Activated CD4-positive, alpha-beta T cell treated with anti-CD3 and anti-CD28 coated beads, Interleukin-2, amount 10 ng/mL, durations not matched to agents 24 days and 14 days (primary cell): ENCODE data around the gene CDKAL1. TPM values are rescaled to one million over a fixed set of nuclear protein-coding genes. Genes with fewer than 3 reads are reported as not detected.

Source experiments
- DNase-seq: peaks from one replicate; pipeline ENCODE4 v3.0.0; 2022
- H3K27ac Mint-ChIP-seq: one replicate; pipeline ENCODE4 v1.8.0; 2022; ENCODE audit warnings: mild to moderate bottlenecking, mixed read lengths
- H3K27me3 Mint-ChIP-seq: one replicate; pipeline ENCODE4 v1.8.0; 2022; ENCODE audit warnings: mixed read lengths
- H3K36me3 Mint-ChIP-seq: one replicate; pipeline ENCODE4 v1.8.0; 2022; ENCODE audit warnings: low read depth, mild to moderate bottlenecking, mixed read lengths
- H3K4me1 Mint-ChIP-seq: one replicate; pipeline ENCODE4 v1.8.0; 2021; ENCODE audit warnings: mixed read lengths
- H3K4me3 Mint-ChIP-seq: one replicate; pipeline ENCODE4 v1.8.0; 2022; ENCODE audit warnings: mild to moderate bottlenecking, moderate library complexity, mixed read lengths
- H3K9me3 Mint-ChIP-seq: one replicate; pipeline ENCODE4 v1.8.0; 2021; ENCODE audit warnings: mixed read lengths
- intact Hi-C: fragments of 100-400 bp; cut with micrococcal nuclease; formaldehyde crosslinking; loops from one replicate; pipeline ENCODE4 v1.15.1; 2023
- total RNA-seq: library from RNA; stranded (reverse); gene quantifications from 2 replicates; pipeline ENCODE4 v1.2.3, GENCODE V29; 2022

CDKAL1 gene
- total RNA-seq, 1 donor from 2014 or later: 29.1 TPM

DNA sequence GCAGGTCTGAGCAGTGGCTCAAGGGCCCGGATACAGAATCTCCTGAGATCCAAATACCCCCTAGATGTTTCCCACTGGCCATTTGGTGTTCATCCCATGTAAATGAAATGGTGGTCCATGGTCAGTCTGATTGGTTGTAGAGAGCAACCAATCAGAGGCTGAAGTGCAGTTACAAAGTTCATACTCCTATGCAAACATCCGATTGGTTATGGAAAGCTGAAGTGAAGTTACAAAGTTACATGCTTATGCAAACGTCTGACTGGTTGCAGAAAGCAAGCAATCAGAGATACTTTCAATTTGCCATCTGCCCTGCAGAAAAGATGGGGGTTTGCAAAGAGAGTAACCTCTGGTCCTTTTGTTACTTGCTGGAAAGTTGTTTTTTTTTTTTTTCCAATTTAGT is 313.6 kb downstream of the CDKAL1 start:
- Mint-ChIP-seq H3K27ac (no peak overlapping the region), H3K9me3 (no peaks in the 10 kb centered on the region), H3K4me1 (peaks cover 14% of the 10 kb centered on the region), H3K27me3 (no peaks in the 10 kb centered on the region), H3K4me3 (no peak overlapping the region), H3K36me3 (peaks cover 10% of the 10 kb centered on the region)
- DNase-seq: no peak
- intact Hi-C loops: loop anchor here (10.0 kb wide), 1 partner anchor 163 kb away; no protein-coding TSS in a partner anchor

DNA sequence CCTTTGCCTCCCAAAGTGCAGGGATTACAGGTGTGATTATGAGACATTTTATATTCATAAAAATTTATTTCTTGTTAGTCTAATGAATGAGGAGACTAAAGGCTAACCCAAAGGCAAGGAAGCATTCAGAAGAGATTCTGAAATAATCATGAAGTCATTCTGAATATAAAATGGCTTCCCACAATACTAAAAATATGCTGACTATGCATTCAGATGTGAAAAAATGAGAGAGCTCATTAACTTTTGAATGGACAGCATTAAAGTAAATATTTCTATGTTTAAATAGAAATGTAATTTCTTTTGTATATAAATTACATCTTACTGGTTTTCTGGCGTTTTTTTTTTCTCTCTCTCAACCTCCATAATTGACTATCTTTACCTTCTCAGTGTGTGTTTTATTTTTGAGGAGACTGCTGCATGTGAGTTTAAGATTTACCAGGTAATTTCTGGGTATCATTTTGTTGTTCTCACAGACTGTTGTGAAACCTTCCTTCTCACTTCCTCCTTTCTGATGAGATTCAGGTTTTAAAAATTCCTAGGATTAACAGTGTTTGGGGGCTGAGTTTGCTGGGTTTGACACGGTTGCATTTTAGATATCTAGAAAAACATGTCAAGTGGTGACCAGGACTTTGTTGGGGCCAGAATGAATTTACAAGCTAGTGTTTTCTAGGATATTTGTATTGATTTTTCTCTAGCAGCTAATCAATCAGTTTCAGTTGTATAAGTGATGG is 316.6 kb downstream of the CDKAL1 start:
- no peak overlapping the region for H3K4me3 Mint-ChIP-seq
- H3K4me1 Mint-ChIP-seq: peaks cover 11% of the 10 kb centered on the region
- no peak for DNase-seq
- peaks cover 8% of the 10 kb centered on the region for H3K36me3 Mint-ChIP-seq
- H3K27ac Mint-ChIP-seq: no peak overlapping the region
- no peaks in the 10 kb centered on the region for H3K27me3 Mint-ChIP-seq
- intact Hi-C loops: no loop called here
- no peaks in the 10 kb centered on the region for H3K9me3 Mint-ChIP-seq

DNA sequence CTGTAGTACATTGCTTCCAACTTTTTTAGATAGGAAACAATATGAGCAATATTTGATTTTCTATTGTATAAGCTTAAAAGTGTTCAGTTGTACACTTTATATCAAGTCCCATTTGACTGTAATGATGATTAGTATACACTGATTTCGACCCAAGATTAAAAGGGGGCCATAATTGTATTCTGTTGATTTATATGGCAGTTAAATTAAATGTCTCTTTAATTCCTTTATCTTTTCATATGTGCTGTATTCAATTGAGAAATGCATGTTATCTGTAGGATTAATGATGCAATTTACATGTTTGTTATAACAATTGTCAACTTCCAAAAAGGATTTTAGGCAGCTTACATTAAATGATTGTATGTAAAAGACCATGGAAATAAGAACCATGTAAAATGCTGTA is 317.5 kb downstream of the CDKAL1 start:
- Mint-ChIP-seq H3K36me3 (peaks cover 8% of the 10 kb centered on the region), H3K4me1 (peaks cover 5% of the 10 kb centered on the region), H3K27ac (no peak overlapping the region), H3K9me3 (no peaks in the 10 kb centered on the region), H3K27me3 (no peaks in the 10 kb centered on the region), H3K4me3 (no peak overlapping the region)
- intact Hi-C loops: no loop called here
- no peak for DNase-seq

DNA sequence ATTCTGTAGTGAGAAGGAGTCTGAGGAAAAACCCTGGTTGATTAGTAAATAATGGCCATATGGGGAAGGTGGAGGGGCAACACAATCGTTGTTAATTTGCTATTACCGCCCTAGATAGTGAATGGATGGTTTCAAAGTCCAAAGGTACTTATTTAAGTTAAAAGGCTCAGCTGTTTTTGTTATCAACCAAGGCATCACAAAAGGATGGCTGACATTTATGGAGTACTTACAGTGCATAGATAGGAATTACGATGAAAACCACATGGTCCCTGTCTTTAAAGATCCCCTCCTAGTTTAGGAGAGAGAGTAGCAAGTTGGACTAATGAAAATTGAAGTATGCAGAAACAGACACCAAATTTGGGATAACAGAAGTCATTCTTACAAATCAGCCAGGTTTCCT is 319.6 kb downstream of the CDKAL1 start:
- DNase-seq: no peak
- intact Hi-C loops: no loop called here
- no peak overlapping the region for H3K27ac Mint-ChIP-seq

DNA sequence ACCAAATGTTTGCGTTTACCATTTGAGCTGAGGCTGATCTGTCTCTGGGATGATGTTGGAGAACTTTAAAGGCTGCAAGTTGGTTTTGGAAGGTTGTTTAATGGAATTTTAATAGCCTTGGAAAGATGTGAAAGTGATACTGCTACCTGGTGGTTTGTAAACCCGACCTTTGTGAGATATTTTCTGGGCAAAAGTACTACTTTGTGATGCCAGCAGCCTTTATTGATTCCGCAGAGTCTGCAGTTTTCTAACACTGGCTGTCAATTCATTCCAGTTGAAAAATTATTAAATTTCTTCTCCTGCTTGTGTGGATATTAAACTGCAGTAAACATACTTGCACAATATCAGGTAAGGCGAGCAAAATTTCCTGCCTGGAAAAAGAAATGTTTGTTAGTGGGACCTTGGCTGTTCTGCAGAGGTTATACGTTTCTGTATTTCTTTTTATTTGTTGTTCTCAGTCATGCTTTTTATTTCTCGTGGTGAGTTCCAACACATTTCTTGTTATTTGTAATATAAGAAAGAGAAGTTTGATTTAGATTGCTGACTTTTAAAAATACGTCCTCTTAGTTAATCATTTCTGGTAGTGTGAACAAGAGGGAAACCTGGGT is 322.5 kb downstream of the CDKAL1 start:
- Mint-ChIP-seq H3K4me3 (no peak overlapping the region), H3K9me3 (no peaks in the 10 kb centered on the region), H3K27ac (no peak overlapping the region), H3K27me3 (no peaks in the 10 kb centered on the region), H3K36me3 (no peaks in the 10 kb centered on the region), H3K4me1 (no peaks in the 10 kb centered on the region)
- DNase-seq: no peak
- intact Hi-C loops: no loop called here

More for the DNA sequence above, 319.6 kb downstream of the CDKAL1 start:
- peaks cover 4% of the 10 kb centered on the region for H3K36me3 Mint-ChIP-seq
- H3K9me3 Mint-ChIP-seq: no peaks in the 10 kb centered on the region
- H3K4me1 Mint-ChIP-seq: peaks cover 2% of the 10 kb centered on the region
- no peak overlapping the region for H3K4me3 Mint-ChIP-seq
- H3K27me3 Mint-ChIP-seq: no peaks in the 10 kb centered on the region

DNA sequence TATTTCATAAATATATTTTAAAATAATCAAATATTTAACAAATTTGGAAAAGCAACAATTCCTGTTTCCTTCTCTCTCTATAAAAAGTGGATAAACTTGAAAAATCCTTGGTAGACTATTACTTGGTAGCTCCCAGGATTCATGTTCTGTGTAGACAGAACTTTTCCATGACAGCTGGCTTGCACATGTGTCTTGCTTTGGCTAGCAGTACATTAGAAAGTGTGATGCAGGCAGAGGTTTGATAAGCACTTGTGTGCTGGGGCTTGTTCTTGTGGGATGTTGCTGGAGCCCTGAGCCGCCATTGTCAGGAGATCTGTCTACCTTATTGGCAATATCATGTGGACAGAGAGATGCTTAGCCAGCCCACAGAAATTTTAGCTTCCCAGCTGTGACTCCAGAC is 327.2 kb downstream of the CDKAL1 start:
- intact Hi-C loops: no loop called here
- H3K36me3 Mint-ChIP-seq: no peaks in the 10 kb centered on the region
- H3K4me3 Mint-ChIP-seq: no peak overlapping the region
- H3K27me3 Mint-ChIP-seq: no peaks in the 10 kb centered on the region
- H3K9me3 Mint-ChIP-seq: no peaks in the 10 kb centered on the region
- H3K4me1 Mint-ChIP-seq: no peaks in the 10 kb centered on the region
- H3K27ac Mint-ChIP-seq: no peak overlapping the region
- DNase-seq: no peak

DNA sequence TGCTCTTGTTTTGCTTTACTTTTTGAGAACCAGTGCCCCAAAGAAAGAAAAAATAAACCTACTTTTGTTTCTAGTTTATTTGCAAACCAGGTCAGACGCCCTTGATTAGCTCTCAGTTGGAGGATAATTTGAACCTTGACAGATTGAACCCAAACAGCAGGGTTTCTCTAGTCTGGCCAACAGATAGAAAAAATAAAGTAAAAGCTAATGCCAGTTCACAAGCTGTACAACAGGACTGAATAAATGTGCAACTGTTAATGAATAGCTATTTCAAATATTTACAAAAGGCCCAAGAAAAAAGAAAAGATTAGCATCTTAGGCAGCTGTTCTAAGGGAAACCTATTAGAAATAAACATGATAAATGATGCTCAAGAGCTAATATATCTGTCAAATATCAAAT is 331.8 kb downstream of the CDKAL1 start:
- Mint-ChIP-seq H3K36me3 (no peaks in the 10 kb centered on the region), H3K4me1 (no peaks in the 10 kb centered on the region), H3K4me3 (no peak overlapping the region), H3K9me3 (no peaks in the 10 kb centered on the region), H3K27me3 (no peaks in the 10 kb centered on the region), H3K27ac (no peak overlapping the region)
- DNase-seq: no peak
- intact Hi-C loops: no loop called here

DNA sequence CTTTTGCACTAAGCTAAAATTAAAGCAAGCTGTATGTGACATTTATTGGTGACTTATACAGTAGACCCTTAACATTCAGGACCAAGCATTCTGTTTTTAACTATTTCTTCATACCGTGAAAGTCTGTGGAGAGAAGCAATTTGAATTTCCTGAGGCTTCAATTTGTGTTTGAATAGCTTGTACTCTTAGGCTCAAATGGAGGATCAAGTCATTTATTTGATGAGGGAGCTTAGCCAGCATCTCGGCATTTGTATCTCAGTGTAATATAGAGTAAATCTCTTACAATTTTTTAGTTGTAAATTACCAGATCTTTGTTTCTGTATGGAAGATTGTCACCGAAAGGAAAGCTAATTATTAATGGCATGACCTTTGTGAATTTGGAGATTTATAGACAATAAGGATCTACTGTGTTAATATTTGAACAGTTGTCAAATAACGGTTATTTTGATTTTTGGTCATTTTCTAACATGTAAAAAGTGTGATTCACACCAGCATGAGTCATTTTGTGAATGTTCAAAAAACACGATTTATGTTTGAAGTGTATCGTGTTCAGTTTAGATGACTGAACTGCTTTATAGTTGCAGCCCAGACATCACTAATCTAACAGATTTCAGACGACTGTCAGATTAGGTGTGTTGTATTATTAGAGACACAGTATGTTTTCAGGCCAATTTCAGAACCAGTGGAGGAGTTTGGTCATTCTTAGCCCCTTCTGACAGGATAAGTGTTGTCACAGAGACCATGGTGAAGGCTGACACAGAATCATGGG is 332.9 kb downstream of the CDKAL1 start:
- Mint-ChIP-seq H3K9me3 (no peaks in the 10 kb centered on the region), H3K27ac (no peak overlapping the region), H3K4me3 (no peak overlapping the region), H3K36me3 (no peaks in the 10 kb centered on the region), H3K27me3 (no peaks in the 10 kb centered on the region), H3K4me1 (no peaks in the 10 kb centered on the region)
- intact Hi-C loops: no loop called here
- no peak for DNase-seq

DNA sequence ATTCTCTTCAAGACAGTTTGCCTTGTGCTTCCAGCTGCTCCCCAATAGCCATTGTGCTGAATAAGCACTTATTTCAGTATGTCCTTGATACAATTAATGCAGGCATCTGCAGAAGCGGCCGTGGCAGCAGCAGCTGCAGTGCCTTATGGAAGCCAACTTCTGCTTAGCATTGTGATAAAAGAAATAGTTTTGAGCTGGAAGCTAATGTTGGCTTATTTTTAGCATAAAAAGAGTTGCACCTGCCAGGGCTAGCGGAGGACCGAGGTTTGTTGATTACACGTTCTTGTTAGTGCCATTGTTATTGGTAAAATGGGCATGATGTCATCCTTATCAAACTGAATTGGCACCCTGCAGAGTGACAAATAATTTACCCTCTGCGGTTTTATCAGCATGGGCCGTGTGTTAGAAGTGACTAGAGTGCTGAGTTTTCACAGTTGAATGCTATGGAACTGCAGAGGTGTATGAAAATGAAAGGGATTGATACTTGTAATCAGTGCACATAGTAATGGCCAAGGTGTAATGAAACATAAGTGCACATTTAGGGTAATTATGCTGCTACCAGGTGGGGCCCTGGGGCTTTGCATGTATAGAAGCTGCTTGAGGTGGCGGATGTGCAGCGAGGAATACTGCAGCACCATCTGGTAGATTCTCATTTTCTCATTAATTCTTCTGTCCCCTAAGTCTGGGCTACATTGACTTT is 334.3 kb downstream of the CDKAL1 start:
- H3K9me3 Mint-ChIP-seq: no peaks in the 10 kb centered on the region
- no peaks in the 10 kb centered on the region for H3K36me3 Mint-ChIP-seq
- H3K4me3 Mint-ChIP-seq: no peak overlapping the region
- DNase-seq: no peak
- no peak overlapping the region for H3K27ac Mint-ChIP-seq
- H3K27me3 Mint-ChIP-seq: no peaks in the 10 kb centered on the region
- no peaks in the 10 kb centered on the region for H3K4me1 Mint-ChIP-seq
- intact Hi-C loops: no loop called here

DNA sequence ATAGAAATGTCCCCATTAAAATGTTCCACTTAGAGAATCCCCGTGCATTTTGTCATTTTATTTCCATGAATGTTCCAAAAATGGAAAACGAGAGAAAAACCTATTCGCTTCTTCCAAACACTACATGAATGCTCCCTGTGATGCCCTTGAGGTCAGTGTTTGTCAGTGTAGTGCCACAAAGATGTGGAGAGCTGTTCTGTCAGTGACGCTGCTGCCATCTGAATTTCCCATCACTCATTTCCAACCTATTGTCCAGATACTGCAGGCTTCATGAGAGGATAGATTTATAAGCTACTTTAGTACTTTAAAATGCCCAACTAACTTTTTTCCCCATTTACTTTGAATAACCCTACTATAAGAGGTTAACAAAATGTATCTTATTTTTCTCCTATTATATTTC is 335.8 kb downstream of the CDKAL1 start:
- Mint-ChIP-seq H3K4me3 (no peak overlapping the region), H3K27ac (no peak overlapping the region), H3K36me3 (no peaks in the 10 kb centered on the region), H3K9me3 (no peaks in the 10 kb centered on the region), H3K4me1 (no peaks in the 10 kb centered on the region), H3K27me3 (no peaks in the 10 kb centered on the region)
- no peak for DNase-seq
- intact Hi-C loops: loop anchor here (10.0 kb wide), 1 partner anchor 795 kb away; no protein-coding TSS in a partner anchor

DNA sequence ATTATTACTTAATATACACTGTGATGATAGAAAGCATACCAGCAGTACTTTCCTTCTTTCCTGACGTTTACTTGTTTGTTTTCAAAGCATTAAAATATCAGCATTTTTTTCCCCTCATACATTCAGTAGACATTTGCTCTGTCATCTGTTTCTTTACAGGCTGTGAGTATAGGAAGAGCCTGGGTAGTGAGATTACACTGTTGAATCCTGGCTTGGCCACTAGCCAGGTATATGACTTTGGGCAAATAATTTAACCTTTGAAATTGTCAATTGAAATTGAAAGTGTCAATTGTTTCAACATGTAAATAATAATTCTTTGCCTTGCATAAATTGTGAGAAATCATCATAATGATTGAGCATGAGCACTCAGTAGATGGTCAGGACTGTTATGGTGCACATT is 336.2 kb downstream of the CDKAL1 start:
- intact Hi-C loops: loop anchor here (10.0 kb wide), 1 partner anchor 794 kb away; no protein-coding TSS in a partner anchor
- Mint-ChIP-seq H3K27ac (no peak overlapping the region), H3K4me3 (no peak overlapping the region), H3K4me1 (no peaks in the 10 kb centered on the region), H3K36me3 (no peaks in the 10 kb centered on the region), H3K27me3 (no peaks in the 10 kb centered on the region), H3K9me3 (no peaks in the 10 kb centered on the region)
- DNase-seq: no peak

DNA sequence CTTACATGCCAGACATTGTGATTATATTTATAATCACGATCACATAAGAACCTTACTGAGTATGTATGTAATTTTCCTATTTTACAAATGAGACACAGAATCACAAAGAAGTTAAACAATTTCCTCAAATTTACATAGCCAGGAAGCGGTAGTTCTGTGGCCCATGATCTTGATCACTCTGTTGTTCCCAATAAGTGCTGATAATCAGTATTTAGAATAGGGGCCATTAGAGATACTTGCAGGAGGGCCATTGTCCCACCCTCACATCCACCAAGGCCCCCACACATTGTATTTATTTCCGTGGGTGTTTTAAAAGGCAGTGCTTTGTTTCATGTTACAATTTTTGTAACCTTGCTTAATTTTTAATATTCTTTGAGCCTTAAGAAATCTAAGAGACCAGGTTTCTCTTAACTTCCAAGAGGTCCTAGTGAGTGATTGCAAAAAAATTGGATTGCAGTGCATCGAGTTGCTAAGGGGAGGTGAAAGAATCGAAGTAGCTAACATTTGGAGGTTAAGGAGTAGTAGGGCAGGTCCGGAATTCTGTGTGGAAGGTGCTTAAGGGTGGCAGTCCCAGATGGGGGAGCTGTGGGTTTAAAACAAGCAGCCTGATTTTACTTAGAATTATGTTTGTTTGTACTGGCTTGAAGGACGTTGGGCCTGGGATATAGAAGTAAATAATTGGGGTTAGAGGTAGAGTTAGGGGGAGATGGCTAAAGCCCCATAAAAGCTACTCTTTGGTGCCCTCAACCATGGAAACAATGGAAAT is 339.4 kb downstream of the CDKAL1 start:
- Mint-ChIP-seq H3K4me3 (no peak overlapping the region), H3K36me3 (no peaks in the 10 kb centered on the region), H3K27ac (no peak overlapping the region), H3K27me3 (no peaks in the 10 kb centered on the region), H3K9me3 (no peaks in the 10 kb centered on the region), H3K4me1 (peaks cover 12% of the 10 kb centered on the region)
- intact Hi-C loops: loop anchor here (2.0 to 10.0 kb wide), 2 partner anchors 715 to 791 kb away; no protein-coding TSS in a partner anchor
- DNase-seq: no peak

DNA sequence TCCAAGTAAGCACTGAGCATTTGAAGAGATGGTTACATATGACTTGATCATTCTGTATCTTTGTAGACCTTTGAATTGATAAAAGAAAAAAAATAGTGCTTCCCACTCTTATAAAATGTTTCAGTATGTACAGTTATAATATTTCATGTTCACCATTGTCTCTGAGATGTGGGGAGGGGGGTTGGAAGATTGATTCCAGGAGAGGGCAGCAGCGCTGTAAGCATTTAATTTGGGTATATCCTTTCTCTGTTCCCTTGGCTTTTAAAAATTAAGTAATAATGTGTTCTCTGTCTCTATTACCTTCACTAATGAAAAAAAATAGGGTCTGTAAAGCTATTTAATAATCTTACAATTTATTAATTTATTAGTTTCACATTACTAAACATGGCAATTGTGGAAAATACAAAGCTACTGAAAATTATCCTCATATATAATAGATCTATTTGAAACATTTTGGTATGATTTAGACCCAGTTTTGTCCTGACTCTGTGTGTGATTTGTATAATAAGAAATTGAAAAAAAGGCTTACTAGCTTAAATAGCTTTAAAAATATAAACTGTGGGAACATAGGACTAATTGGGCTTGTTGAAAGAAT is 341.2 kb downstream of the CDKAL1 start:
- Mint-ChIP-seq H3K27ac (no peak overlapping the region), H3K27me3 (no peaks in the 10 kb centered on the region), H3K9me3 (no peaks in the 10 kb centered on the region), H3K36me3 (peaks cover 3% of the 10 kb centered on the region), H3K4me1 (peaks cover 13% of the 10 kb centered on the region), H3K4me3 (no peak overlapping the region)
- no peak for DNase-seq
- intact Hi-C loops: loop anchor here (2.0 to 10.0 kb wide), 3 partner anchors 308 to 789 kb away; no protein-coding TSS in a partner anchor
